Measurements from ENCODE around the gene COIL. TPM values are rescaled to one million over a fixed set of nuclear protein-coding genes. Genes with fewer than 3 reads are reported as not detected.

The COIL gene
- total RNA-seq, 1 experiment from 2014 or later, result 16.9 TPM

- no peak for DNase-seq (ENCODE audit: low read depth)
These were observed 50.2 kb downstream of the COIL start for GRCh38 chr17:56910509-56911235.

GRCh38 chr17:56909742-56910508 is 50.9 kb downstream of the COIL start:
- no peak for DNase-seq (ENCODE audit: low read depth)

- DNase-seq (ENCODE audit: low read depth), result peak; percentile 36
These were observed 52.8 kb downstream of the COIL start for GRCh38 chr17:56908001-56908542.

- no peak for DNase-seq (ENCODE audit: low read depth)
These were observed 57.3 kb downstream of the COIL start for GRCh38 chr17:56903560-56903959.

- peak; percentile 89 for DNase-seq (ENCODE audit: low read depth)
These were observed 58.5 kb downstream of the COIL start for GRCh38 chr17:56902348-56902747.

GRCh38 chr17:56899403-56899802 is 61.4 kb downstream of the COIL start:
- DNase-seq (ENCODE audit: low read depth), result no peak

- no peak for DNase-seq (ENCODE audit: low read depth)
These were observed 62.0 kb downstream of the COIL start for GRCh38 chr17:56898874-56899273.

- no peak for DNase-seq (ENCODE audit: low read depth)
These were observed 63.0 kb downstream of the COIL start for GRCh38 chr17:56897646-56898424.

- DNase-seq (ENCODE audit: low read depth), result no peak
These were observed 63.9 kb downstream of the COIL start for GRCh38 chr17:56896968-56897359.

GRCh38 chr17:56896217-56896967 is 64.5 kb downstream of the COIL start:
- DNase-seq (ENCODE audit: low read depth), result no peak

- DNase-seq (ENCODE audit: low read depth), result no peak
These were observed 65.9 kb downstream of the COIL start for GRCh38 chr17:56894859-56895455.

GRCh38 chr17:56893503-56893902 is 67.3 kb downstream of the COIL start:
- DNase-seq (ENCODE audit: low read depth), result no peak

GRCh38 chr17:56892333-56892732 is 68.5 kb downstream of the COIL start:
- no peak for DNase-seq (ENCODE audit: low read depth)

- DNase-seq (ENCODE audit: low read depth), result no peak
These were observed 69.1 kb downstream of the COIL start for GRCh38 chr17:56891751-56892150.

- DNase-seq (ENCODE audit: low read depth), result no peak
These were observed 69.8 kb downstream of the COIL start for GRCh38 chr17:56890906-56891674.

GRCh38 chr17:56890390-56890789 is 70.5 kb downstream of the COIL start:
- no peak for DNase-seq (ENCODE audit: low read depth)

Data from HT1080 (cell line).